Skeletal muscle satellite cell (primary cell): ENCODE measurements around the gene ANKRD50.

Source experiments
- H3K27me3 ChIP-seq: 2 replicates; pipeline ENCODE4 v1.7.0; 2013; ENCODE audit warnings: low read length; ENCODE audit not compliant: control insufficient read depth, insufficient read depth
- H3K36me3 ChIP-seq: 2 replicates; pipeline ENCODE4 v1.7.0; 2013; ENCODE audit warnings: mild to moderate bottlenecking, control low read depth, low read length; ENCODE audit not compliant: insufficient read depth
- H3K4me1 ChIP-seq: 2 replicates; pipeline ENCODE4 v1.7.0; 2013; ENCODE audit warnings: low read length; ENCODE audit not compliant: control insufficient read depth, insufficient read depth
- H3K4me2 ChIP-seq: 2 replicates; pipeline ENCODE4 v1.7.0; 2013; ENCODE audit warnings: mild to moderate bottlenecking, low read length
- H3K4me3 ChIP-seq: 2 replicates; pipeline ENCODE4 v1.7.0; 2013; ENCODE audit warnings: low read length
- H3K9ac ChIP-seq: 2 replicates; pipeline ENCODE4 v1.7.0; 2013; ENCODE audit warnings: mild to moderate bottlenecking, low read depth, low read length, moderate library complexity
- H3K9me3 ChIP-seq: replicated peaks from 2 replicates; pipeline ENCODE4 v1.7.0; 2013; ENCODE audit warnings: mild to moderate bottlenecking, control low read depth, low read length

Gene ANKRD50

DNA sequence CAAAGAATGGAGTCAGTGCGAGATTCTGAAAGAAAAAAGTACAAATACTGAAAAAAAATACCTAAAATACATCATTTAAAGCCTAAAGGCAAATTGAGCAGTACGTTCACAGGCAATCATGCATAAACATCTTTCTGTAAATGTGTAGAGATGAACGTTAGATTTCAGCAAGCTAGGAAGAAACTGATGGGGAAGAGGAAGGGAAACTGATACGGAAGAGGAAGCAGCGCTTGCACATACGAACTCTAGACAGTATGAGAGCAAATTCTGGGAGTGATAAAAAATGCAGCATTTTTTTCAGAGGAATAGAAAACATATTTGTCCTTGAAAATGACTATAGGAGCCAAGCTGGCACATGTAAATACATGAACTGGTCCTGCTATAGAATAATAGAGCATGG, 9.4 kb downstream of the ANKRD50 start:
- Histone ChIP-seq H3K4me3 (no peak overlapping the region), H3K9me3 (no peaks in the 10 kb centered on the region), H3K27me3 (no peaks in the 10 kb centered on the region), H3K9ac (no peak overlapping the region), H3K4me1 (peaks cover 3% of the 10 kb centered on the region), H3K4me2 (no peak overlapping the region), H3K36me3 (peaks cover 36% of the 10 kb centered on the region)

DNA sequence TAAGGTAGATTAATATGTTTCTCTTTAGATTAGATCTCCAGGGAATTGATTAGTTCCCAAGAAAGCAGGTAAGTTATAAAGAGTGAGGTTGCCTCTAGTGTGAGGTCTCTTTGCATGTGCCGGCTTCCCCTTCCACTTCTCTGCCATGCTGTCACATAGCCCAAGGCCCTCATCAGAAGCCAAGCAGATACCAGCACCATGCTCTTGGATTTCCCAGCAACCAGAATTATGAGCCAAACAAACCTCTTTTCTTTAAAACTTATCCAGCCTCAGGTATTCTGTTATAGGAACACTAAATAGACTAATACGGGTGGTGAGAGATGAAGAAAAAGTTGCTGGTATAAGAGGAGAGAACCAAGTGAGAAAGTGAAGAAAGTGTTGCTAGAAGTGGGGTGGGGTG, 15.1 kb downstream of the ANKRD50 start:
- no peaks in the 10 kb centered on the region for H3K27me3 ChIP-seq
- H3K4me3 ChIP-seq, result no peak overlapping the region
- H3K4me1 ChIP-seq, result peaks cover 3% of the 10 kb centered on the region
- no peaks in the 10 kb centered on the region for H3K9me3 ChIP-seq
- H3K9ac ChIP-seq, result no peak overlapping the region
- peaks cover 29% of the 10 kb centered on the region for H3K36me3 ChIP-seq
- H3K4me2 ChIP-seq, result no peak overlapping the region

DNA sequence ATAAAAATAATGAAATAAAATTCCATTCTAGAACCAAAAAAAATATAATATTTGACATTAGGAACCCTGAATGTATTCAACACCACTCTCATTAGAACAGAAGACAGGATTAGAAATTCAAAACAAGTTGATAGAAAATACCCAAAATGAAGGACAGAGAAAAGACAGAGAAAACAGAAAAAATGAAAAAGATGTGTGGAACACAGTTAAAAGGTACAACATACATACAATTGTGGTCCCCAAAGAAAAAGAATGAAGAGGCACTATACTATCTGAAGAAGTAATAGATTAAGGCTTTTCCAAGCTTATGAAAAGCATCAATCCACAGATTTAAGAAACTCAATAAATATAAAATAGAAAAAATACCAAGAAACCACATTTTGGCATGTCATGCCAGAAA, 16.4 kb downstream of the ANKRD50 start:
- no peak overlapping the region for H3K9ac ChIP-seq
- H3K4me2 ChIP-seq, result no peak overlapping the region
- no peaks in the 10 kb centered on the region for H3K9me3 ChIP-seq
- peaks cover 3% of the 10 kb centered on the region for H3K4me1 ChIP-seq
- no peaks in the 10 kb centered on the region for H3K27me3 ChIP-seq
- H3K4me3 ChIP-seq, result no peak overlapping the region
- H3K36me3 ChIP-seq, result peaks cover 29% of the 10 kb centered on the region

DNA sequence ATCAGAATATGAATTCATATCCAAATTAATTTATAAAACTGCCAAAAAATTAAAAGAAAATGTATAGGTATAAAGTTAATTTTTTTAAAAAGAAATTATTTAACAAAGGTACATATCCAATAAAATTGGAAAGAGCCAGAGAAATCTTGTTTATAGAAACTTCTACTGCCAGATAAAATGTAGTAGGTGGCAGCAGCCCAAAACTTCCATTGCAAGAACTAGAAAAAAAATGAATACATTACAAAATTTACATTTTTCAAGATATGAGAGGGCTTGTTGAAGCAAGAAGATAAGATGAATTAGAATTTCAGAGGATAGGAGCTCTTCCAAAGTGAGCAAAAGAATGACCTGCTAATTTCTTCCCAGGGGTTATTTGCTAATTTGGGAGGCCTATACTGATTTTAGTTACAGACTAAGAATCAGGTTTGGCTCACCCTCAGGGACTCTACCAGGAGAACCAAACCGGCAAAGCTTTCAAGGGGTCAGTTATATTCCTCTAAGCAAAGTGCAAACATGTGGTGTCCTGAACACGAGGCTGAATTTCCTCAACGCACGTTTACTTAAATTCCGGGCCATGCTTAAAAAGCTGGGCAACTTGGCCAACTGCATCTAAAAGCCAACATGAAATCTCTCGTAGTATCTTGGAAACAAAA, 17.5 kb downstream of the ANKRD50 start:
- Histone ChIP-seq H3K4me2 (no peak overlapping the region), H3K4me3 (no peak overlapping the region), H3K9ac (no peak overlapping the region), H3K4me1 (peaks cover 3% of the 10 kb centered on the region), H3K9me3 (no peaks in the 10 kb centered on the region), H3K27me3 (no peaks in the 10 kb centered on the region), H3K36me3 (peaks cover 21% of the 10 kb centered on the region)

DNA sequence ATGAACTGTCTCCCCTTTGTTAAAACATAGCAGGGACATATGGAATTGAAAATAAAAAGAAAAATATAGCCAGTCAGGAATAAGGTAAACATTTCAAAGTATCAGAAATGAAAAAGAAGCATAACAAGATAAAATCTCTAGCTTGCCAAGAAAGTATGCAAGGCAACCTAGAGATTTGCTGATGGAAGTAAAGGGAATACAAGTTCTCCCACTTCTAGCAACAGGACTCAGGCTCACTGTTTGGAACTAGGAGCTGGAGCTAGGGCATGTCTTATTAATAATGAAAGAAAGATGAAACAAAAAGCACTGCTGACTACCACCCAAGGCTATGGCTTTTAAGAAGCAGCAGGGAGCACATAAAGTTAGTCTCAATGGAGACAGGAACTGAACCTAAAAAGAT, 18.2 kb downstream of the ANKRD50 start:
- H3K9me3 ChIP-seq, result no peaks in the 10 kb centered on the region
- no peak overlapping the region for H3K4me3 ChIP-seq
- no peak overlapping the region for H3K9ac ChIP-seq
- H3K4me1 ChIP-seq, result peaks cover 3% of the 10 kb centered on the region
- H3K27me3 ChIP-seq, result no peaks in the 10 kb centered on the region
- H3K4me2 ChIP-seq, result no peak overlapping the region
- peaks cover 17% of the 10 kb centered on the region for H3K36me3 ChIP-seq

DNA sequence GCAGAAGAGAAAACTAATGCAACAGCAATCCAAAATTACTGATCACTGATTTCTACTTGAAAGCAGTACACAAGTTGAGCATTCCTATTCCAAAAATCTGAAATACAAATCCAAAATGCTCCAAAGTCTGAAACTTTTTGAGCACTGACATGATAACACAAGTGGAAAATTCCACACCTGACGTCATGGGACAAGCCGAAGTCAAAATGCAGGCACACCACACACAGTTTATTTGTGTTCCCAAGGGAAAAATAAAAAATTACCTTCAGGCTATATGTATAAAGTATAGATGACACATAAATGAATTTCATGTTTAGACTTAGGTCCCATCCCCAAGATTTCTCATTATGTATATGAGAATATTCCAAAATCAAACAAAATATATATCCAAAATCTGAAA, 20.7 kb downstream of the ANKRD50 start:
- H3K36me3 ChIP-seq, result peaks cover 2% of the 10 kb centered on the region

DNA sequence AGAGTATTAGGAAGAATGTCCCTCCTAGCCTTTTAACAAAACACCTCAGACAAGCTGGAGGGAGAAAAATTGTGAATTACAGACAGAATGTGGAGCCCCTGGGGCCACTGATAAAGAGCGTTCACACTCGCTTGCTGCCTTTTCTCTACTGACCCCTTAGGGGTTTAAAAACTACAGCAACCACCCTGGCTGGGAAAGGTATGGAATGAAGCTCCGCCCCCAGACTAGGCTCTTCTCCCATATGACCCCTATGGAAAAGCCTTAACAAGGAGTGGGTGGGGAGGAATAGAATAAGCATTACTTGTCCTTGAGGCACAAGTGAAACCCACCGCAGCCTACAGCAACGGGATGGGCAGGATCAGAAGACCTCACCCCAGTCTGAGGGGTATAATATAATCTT, 26.3 kb downstream of the ANKRD50 start:
- Histone ChIP-seq H3K4me3 (no peak overlapping the region), H3K9ac (no peak overlapping the region), H3K27me3 (no peaks in the 10 kb centered on the region), H3K36me3 (peaks cover 6% of the 10 kb centered on the region), H3K9me3 (no peaks in the 10 kb centered on the region), H3K4me2 (no peak overlapping the region), H3K4me1 (peaks cover 3% of the 10 kb centered on the region)

More for the DNA sequence above, 20.7 kb downstream of the ANKRD50 start:
- Histone ChIP-seq H3K4me1 (peaks cover 3% of the 10 kb centered on the region), H3K27me3 (no peaks in the 10 kb centered on the region), H3K9ac (no peak overlapping the region), H3K9me3 (no peaks in the 10 kb centered on the region), H3K4me2 (no peak overlapping the region), H3K4me3 (no peak overlapping the region)

DNA sequence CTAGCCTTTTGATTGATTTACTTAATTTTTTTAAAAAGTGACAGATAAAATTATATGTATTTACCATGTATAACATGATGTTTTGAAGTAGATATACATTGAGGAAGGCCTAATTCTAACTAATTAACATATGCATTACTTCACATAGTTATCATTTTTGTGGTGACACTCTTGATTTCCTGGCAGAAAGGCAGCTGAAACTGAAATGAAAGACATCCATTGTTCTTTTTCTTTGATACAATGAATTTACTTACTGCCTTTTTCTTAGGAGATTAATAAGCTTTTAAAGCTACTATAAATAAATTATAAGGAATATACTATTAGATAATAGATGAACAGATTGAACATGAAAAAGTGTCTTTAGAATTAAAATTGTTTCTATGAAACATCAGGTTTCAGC, 26.7 kb downstream of the ANKRD50 start:
- peaks cover 6% of the 10 kb centered on the region for H3K36me3 ChIP-seq
- H3K27me3 ChIP-seq, result no peaks in the 10 kb centered on the region
- H3K4me1 ChIP-seq, result peaks cover 3% of the 10 kb centered on the region
- no peak overlapping the region for H3K9ac ChIP-seq
- no peak overlapping the region for H3K4me3 ChIP-seq
- H3K9me3 ChIP-seq, result no peaks in the 10 kb centered on the region
- no peak overlapping the region for H3K4me2 ChIP-seq

DNA sequence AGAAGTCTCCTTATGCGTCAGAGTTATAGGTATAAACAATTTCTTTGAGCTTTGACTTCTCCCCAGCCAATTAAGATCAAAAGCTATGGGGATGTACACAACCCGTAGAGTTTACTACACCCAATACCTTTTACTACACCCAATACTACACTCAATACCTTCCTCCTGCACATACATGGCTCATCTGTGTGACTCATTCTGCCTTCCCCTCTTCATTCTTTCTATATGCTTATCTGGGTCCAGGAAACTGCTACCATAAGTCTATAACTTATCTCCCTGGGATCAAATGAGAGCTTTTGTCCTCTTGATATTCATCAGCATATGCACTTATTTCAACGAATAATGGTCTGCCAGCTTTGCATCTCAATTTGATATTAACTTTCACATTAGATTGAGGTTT, 28.2 kb downstream of the ANKRD50 start:
- peaks cover 3% of the 10 kb centered on the region for H3K4me1 ChIP-seq
- H3K9ac ChIP-seq, result no peak overlapping the region
- no peak overlapping the region for H3K4me2 ChIP-seq
- H3K36me3 ChIP-seq, result peaks cover 12% of the 10 kb centered on the region
- H3K4me3 ChIP-seq, result no peak overlapping the region
- H3K9me3 ChIP-seq, result no peaks in the 10 kb centered on the region
- H3K27me3 ChIP-seq, result no peaks in the 10 kb centered on the region

DNA sequence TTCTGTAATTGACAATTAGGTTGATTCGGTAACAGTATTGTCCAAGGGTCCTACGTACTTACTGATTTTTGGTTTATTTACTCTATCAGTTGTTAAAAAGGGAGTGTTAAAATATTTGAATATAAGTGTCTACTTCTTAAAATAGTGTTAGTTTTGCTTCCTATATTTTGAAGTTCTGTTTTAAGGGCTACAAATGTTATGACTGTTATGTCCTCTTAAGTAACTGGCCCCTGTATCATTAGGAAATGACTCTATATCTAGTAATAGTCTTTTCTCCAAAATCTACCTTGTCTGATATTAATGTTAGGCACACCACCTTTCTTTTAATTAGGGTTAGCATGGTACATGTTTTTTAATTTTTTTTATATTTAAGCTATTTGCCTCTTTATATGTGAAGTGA, 30.1 kb downstream of the ANKRD50 start:
- H3K4me3 ChIP-seq, result no peak overlapping the region
- H3K36me3 ChIP-seq, result peaks cover 18% of the 10 kb centered on the region
- H3K4me1 ChIP-seq, result peaks cover 3% of the 10 kb centered on the region

DNA sequence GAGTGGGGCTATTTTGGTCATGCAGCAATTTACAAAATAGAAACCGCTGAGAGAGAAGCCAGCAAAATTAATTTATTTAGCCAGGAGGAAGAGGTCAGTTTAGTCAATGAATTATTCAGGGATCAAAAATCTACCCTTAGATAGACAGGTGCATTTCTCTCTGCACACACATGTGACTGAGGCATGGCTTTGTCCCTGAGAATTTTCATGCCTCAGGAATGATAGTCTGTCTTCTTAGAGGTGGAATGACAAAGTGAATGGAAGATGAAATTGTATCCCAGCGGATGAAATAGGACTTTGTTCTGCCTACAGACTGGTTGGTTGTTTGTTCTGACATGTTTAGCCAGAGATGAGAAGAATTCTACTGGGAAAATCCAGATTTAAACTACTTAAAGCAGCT, 46.0 kb downstream of the ANKRD50 start:
- no peaks in the 10 kb centered on the region for H3K27me3 ChIP-seq
- no peaks in the 10 kb centered on the region for H3K9me3 ChIP-seq
- no peak overlapping the region for H3K4me2 ChIP-seq
- no peak overlapping the region for H3K9ac ChIP-seq
- H3K36me3 ChIP-seq, result peaks cover 57% of the 10 kb centered on the region
- no peaks in the 10 kb centered on the region for H3K4me1 ChIP-seq
- no peak overlapping the region for H3K4me3 ChIP-seq

More for the DNA sequence above, 30.1 kb downstream of the ANKRD50 start:
- Histone ChIP-seq H3K9me3 (no peaks in the 10 kb centered on the region), H3K4me2 (no peak overlapping the region), H3K27me3 (no peaks in the 10 kb centered on the region), H3K9ac (no peak overlapping the region)

DNA sequence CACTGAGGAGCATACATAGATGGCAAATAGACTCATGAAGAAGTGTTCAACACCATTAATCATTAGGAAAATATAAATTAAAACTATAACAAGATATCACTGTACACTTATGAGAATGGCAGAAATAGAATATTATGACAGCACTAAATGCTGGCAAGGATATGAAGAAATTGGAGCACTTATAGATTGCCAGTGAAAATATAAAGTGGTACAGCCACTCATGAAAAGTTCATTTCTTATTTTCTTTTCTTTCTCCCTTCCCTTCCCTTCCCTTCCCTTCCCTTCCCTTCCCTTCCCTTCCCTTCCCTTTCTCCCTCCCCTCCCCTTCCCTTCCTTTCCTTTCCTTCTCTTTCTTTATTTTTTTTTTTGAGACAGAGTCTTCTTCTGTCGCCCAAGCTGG, 53.7 kb downstream of the ANKRD50 start:
- Histone ChIP-seq H3K9ac (no peak overlapping the region), H3K36me3 (peaks cover 6% of the 10 kb centered on the region), H3K4me3 (no peak overlapping the region), H3K27me3 (no peaks in the 10 kb centered on the region), H3K4me2 (no peak overlapping the region), H3K4me1 (no peaks in the 10 kb centered on the region), H3K9me3 (no peaks in the 10 kb centered on the region)
